HG02943 (cell line): ENCODE data around the gene GRIA1.

ENCODE experiments used
- ATAC-seq: cut with Tn5 transposase; IDR thresholded peaks from one replicate; pipeline ENCODE4 v1.9.1; 2021; ENCODE audit warnings: mild to moderate bottlenecking, low read depth, moderate library complexity; ENCODE audit not compliant: unreplicated experiment

GRIA1 gene

DNA sequence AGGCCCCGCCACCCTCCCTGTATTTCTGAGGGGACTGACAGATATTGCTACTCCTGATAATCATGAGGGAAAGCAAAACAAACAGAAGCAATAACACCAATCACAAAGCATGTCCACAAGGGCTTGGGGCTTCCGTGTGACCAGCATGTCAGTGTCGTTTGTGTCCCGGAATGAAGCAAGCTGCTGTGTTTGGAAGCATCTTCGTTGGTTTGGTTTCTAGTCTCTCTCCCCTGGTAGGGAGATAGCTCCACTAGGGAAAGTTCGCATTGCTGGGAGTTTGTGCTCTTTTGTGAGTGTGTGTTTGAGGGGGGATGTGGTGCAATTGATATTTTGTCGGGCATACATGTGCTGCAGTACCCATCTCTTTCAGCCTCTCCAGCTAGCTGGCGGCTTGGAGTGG lies 1.4 kb downstream of the GRIA1 start:
- ATAC-seq = no peak

- ATAC-seq = no peak
Measured at GRCh38 chr5:153496835-153497234, 6.4 kb downstream of the GRIA1 start.

GRCh38 chr5:153498516-153498915 lies 8.0 kb downstream of the GRIA1 start:
- no peak for ATAC-seq

DNA sequence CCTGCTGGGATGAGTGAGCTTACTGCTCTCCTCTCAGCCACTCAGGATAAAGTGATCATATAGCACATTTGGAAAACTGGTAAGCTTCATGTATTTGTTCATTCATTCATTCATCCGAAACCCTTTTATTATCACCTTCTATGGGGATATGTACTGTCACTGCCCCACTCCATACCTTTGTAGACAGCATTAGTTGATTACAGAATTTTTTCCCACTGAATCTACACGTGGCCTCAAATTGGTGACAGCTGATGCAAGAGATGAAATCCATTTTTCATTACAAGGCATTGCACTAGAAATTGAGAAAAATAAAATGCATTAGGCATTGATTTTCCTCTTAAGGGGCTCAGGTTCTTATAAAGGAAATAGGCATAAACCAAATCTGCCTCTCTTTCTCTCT lies 9.7 kb downstream of the GRIA1 start:
- no peak for ATAC-seq

DNA sequence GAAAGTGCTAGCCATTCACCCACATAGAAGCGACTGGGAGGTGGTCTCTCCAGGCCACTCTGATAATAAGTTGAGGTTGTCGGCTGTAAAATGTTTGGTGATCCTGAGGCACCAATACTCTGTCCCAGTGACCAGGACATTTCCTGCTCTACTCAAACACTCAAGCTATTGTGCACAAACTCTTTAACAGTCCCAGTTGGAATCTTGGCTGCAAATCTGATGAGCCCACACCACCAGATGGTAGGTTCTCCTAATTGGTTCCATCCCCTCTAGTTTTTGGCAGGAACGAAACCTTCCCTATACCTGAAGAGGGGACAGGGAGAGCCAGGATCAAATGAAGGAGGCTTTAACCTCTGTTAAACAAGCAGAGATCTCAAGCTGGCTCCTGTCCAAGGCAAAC lies 14.3 kb downstream of the GRIA1 start:
- ATAC-seq = no peak

DNA sequence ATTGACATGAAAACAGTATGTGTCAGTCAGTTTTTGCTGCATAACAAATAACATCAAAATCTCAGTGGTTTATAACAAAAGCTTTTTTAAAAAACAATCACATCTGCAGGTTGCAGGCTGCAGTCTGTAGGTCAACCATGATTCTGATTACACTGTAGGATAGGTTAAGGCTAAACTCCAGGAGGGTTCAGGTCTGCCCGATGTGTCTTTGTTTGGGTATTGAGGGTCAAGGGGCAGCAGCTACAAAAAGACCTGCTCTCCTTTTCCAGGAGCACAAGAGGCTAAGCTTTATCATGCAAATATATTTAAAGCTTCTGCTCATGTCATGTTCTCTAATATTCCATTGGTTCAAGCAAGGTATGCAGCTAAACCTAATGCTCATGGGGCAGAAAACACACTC lies 18.2 kb downstream of the GRIA1 start:
- ATAC-seq = no peak

- no peak for ATAC-seq
Measured at GRCh38 chr5:153511622-153512021, 21.2 kb downstream of the GRIA1 start.

DNA sequence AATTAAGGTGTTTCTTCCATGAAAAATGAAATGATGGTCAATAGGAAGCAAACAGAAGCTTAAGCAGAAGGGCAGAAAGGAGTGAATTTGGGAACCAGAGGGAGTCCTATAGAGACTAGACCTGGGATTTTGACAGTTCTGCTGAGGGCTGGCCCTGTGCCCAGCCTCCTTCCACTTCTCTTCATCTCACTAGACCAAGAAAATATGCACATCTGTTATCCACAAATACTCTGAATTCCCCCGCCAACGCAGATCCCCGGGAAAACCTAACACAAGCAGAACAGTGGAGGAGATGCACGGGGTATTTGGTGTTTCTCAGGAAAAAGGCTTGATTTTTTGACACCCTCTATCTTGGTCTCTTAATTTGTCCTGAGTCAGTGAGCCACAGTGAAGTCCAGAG lies 22.7 kb downstream of the GRIA1 start:
- no peak for ATAC-seq

- no peak for ATAC-seq
Measured at GRCh38 chr5:153515301-153515700, 24.8 kb downstream of the GRIA1 start.

DNA sequence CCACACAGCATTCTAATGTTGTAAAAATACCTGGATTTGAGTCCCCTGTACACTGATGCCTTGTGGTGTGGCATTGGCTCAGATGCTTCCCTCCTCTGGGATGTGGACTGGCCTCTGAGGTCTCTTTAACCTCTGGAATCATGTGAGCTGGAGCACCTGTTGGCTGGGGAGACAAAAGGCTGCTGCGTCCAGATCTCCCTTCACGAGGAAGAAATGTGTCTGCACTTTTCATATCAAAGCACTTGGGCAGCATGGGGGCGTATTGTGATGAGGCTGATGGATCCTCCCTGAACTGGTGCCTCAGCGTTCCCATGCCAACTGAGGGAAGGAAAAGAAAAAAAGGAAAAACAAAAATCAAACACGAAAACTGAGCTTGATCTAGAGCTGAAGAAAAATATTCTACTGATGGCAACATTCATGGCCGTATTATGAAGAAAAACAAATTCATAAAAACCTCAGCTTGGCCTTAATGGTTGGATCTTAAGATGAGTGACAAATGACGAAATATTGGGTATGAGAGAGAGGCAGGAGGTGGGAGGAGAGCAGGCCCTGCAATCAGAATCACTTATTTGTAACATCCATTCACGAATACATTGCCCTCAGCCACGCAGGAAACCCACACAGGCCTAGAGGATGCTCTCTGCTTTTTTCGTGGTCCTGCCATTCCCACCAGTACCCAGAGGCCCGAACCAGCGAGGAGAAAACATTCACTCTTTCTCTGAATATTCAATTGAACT lies 26.2 kb downstream of the GRIA1 start:
- ATAC-seq = no peak

GRCh38 chr5:153517241-153517611 lies 26.8 kb downstream of the GRIA1 start:
- no peak for ATAC-seq

- no peak for ATAC-seq
Measured at GRCh38 chr5:153520137-153520536, 29.7 kb downstream of the GRIA1 start.

- ATAC-seq = no peak
Measured at GRCh38 chr5:153520952-153521351, 30.5 kb downstream of the GRIA1 start.

- ATAC-seq = no peak
Measured at GRCh38 chr5:153523211-153523610, 32.7 kb downstream of the GRIA1 start.

- no peak for ATAC-seq
Measured at GRCh38 chr5:153523831-153524230, 33.4 kb downstream of the GRIA1 start.

DNA sequence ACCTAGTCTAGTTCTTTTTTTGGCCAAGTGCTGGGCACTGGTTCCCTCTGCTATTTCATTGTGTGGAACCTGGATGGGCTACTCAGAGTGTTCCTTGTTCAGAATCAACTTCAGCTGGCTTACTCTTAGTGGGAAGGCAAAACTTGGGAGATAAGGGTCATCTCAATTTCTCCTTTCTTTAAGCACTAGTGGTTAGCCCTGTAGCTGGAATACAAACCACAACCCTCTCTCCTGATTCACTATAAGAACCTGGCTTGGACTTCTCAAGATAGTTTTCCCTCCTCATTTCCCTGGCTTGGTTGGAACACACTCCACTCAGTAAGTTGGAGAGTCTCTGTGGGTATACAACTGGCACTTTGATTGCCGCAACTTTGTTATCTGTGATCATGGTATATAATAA lies 35.1 kb downstream of the GRIA1 start:
- no peak for ATAC-seq

- ATAC-seq = no peak
Measured at GRCh38 chr5:153530357-153531143, 40.1 kb downstream of the GRIA1 start.

DNA sequence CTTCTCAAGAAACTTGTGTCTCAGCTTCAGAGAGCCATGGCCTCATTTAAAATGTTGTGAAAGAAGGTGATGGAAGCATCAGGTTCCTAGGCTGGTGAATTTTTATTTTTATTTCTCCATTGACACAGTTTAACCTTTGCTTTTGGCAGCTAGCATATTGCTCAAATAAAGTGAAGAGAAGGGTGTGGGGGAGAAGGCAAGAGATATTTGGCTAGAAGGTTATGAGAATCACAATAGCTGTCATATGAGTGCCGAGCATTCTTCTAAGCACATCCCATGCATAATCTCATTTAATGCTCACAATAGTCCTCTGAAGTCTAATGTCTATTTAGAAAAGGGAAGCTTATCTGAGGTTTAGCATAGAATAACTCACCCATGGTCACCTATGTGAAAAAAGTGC lies 43.1 kb downstream of the GRIA1 start:
- no peak for ATAC-seq

DNA sequence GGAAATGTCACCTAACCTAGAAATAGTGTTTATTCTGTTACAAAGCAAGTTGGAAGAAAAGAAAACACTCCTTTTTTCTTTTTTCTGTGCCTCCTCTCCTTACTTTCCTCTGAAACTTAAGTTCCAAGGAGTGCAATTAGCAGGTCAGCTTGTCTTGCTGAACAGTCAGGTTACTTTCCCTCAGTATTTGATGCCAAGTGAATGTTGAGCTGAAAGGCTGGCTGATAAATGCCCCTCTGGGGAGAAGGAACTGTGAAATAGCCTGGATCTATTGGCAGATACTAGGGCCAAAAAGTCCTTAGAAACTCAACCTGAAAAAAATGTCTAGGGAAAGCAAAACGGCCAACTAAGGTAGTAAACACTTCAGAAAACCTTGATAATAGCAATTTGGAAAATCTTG lies 43.6 kb downstream of the GRIA1 start:
- ATAC-seq = no peak

GRCh38 chr5:153537207-153537606 lies 46.7 kb downstream of the GRIA1 start:
- ATAC-seq = no peak

DNA sequence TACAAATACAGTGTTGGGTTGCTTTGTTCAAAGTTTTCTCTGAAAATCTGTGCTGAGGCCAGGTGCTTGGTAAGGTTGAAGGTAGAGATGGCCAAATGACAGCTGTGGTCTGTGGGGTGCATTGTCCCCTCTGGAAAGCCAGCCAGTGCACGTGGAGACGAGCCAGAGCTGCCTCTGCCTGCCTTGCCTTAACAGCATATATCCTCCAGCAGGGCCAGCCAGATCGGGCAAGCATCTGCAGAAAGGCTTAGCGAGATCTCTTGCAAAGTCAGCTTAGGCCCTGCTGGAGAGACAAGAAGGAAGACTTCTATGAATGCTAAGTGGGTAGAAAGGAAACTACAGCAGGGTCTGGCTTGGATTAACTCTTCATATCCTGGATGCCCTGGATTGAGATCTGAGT lies 49.5 kb downstream of the GRIA1 start:
- no peak for ATAC-seq

DNA sequence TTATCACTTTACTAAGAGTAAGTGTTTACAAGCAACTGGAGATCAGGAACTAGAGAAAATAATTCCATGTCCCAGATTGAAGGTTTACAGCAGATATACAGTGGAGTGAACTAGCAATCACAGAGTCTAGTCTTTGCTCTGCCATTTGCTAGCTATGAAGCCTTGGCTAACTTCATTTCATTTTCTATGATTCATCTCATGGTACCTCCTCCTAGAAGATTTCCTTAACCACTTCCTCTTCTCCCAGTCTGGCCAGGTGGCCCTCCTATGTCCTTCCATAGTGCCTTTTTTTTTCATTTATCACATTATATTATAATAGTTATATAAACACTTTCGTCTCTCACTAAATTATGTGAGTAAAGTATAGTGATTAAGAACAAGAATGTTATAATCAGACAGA lies 52.1 kb downstream of the GRIA1 start:
- no peak for ATAC-seq
